DMS114 treated with DMSO at 0.1 percent for 48 hours (cell line): ENCODE measurements around the gene MYBPC3.
"Not testable (repeated sequence)": the region's sequence is repeated elsewhere in the genome, so short reads cannot be mapped to it uniquely, and the experiment has no call there.

ENCODE experiments used
- DNase-seq: peaks from one replicate; lab custom pipeline; 2025; ENCODE audit not compliant: unreplicated experiment; lab: John Stamatoyannopoulos, UW

Gene MYBPC3

GRCh38 chr11:47326198-47326597 is 26.3 kb downstream of the MYBPC3 start:
- DNase-seq, result no peak

DNA sequence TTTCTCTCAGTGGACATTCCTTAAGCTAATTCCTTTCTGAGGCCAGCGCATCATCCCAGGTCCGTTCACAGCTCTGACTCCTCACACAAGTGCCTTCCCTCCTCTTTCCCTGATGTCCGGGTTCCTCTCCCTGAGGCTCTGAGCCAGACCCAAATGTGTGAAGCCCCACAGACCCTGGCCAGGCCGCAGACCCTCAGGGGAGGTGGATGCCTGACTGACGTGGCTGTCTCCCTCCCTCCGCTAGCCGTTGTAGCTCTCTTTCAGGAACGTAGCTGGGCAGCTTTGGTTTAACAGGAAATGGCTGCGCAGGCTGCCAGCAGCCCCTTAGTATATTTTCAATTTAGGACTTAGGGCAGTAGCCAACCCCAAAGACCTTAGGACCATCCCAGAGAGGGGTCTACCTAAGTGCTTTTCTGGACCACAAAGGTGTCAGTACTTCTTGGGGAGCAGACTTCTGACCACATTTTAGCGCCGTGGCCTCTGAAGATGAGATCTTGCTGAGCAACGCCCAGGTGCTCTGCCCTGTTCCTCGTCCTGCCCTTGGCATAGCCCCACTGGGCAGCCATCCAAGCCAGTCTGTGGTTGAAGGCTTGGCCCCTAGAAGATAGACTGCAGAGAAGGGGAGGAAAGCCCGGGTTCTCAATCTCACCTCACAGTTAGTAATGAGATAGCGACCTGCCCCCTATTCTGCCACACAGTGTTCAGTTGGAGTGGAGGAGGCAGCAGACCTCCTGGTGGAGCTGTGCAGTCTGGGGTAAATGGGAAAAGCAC is 27.0 kb downstream of the MYBPC3 start:
- DNase-seq, result no peak

DNA sequence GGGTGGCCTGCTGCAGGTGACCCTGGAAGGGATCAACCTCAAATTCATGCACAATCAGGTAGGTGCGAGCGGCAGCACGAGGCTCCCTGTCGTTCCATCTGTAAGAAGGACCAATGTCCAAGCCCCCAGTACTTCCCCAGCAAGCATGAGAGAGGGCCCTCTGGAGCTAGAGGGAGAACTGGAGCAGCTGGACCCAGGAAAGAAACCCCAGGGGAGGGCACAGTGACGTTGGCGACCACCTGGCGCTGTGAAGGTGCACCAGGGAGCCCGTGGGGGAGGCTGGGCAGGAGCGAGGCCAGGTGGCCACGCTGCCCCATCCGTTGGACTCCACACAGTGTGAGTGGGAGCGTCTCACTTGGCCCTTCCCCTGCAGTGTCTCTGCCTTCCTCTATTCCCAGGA is 28.0 kb downstream of the MYBPC3 start:
- no peak for DNase-seq

GRCh38 chr11:47318166-47318565 is 34.3 kb downstream of the MYBPC3 start:
- no peak for DNase-seq

DNA sequence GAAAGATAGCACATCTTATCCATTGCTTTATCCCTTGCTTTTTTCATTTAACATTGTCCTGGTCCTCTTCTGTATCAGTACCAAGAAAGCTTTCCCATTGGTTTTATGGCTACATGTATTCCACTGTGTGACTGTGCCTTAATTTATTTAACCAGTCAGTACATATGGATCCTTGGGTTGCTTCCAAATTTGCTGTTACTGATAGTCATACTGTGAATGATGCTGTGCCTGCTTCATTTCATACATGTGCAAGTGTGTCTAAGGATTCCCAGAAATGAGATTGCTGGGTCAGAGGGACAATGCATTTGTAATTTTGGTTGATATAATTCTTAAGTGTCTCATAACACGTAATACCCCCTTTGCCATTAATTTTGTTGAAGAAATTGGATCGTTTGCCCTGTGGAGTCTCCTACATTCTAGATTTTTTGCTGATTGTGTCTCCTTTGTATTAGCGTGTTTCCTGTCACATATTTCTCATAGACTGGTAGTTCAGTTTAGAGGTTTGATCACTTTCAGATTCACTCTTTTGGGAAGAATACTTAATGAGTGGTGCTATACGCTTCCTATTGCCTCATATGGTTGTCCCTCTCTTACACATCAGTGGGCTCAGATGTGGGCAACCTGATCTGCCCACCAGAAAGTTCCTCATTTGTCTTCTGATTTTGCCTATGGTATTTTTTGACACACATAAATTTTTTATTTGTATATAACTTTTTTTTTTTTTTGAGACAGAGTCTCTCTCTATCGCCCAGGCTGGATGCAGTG is 35.3 kb downstream of the MYBPC3 start:
- no peak for DNase-seq

GRCh38 chr11:47316501-47316900 is 36.0 kb downstream of the MYBPC3 start:
- not testable (repeated sequence) for DNase-seq

DNA sequence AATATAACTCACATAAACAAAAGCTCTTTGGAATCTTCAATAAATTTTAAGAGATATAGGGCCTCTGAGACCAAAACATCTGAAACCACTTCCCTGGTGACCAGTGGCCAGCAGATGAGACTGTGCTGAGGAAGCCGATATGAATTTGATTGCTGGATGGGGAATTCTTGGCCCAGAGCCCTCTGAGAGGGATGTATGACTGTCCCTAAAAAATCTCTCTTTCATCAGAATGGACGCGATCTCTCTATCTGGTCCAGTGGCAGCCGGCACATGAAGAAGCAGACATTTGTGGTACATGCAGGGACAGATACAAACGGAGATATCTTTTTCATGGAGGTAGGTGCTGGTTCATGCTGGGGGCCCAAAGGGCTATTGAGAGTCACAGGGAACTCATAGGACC is 37.5 kb downstream of the MYBPC3 start:
- no peak for DNase-seq

DNA sequence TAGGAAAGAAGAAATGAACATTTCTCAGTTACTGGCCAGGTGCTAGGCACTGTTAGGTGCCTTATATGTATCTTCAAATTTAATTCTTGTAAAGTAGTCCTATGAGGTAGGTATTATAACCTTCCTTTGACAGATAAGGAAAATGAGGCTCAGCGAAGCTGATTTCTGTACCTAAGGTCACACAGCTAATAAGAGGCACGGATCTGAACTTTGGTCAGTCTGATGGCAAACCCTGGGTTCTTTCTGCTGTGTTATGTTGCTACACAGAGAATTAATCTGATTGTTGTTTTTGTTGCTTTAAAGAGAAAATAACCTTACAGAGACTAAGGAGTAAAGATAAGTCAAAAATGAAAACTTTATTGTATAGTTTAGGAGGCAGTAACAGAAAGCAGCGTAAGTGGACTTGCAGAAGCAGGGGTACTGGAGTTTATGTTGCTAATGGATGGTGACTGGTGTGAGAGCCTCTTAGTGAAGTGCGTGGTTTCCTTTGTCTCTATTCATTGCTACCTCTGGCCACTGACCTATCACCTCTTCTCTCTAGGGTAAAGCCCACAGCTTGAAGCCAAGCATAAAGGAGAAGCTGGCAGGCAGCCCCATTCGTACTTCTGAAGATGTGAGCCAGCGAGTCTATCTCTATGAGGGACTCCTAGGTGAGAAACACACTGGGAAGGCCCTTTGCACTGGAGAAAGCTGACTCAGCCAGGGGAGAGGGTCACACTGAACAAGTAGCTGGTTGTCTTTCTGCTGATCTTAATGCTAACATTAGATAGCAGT is 44.3 kb downstream of the MYBPC3 start:
- no peak for DNase-seq

GRCh38 chr11:47306484-47306844 is 46.0 kb downstream of the MYBPC3 start:
- no peak for DNase-seq

- no peak for DNase-seq
These were observed 46.6 kb downstream of the MYBPC3 start for GRCh38 chr11:47305734-47306483.

DNA sequence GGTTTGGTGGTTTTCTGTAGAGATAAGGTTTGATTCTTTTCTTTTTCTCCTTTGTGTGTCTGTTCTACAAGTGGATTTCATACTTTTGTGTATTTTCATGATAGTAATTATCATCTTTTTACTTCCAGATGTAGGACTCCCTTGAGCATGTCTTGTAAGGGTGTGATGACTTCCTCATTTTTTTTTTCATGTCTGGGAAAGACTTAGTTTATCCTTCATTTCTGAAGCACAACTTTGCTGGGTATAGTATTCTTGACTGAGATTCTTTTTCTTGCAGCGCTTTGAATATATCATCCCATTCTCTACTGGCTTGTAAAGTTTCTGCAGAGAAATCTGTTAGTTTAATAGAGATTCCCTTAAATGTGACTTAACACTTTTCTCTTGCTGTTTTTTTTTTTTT is 49.6 kb downstream of the MYBPC3 start:
- DNase-seq, result no peak

DNA sequence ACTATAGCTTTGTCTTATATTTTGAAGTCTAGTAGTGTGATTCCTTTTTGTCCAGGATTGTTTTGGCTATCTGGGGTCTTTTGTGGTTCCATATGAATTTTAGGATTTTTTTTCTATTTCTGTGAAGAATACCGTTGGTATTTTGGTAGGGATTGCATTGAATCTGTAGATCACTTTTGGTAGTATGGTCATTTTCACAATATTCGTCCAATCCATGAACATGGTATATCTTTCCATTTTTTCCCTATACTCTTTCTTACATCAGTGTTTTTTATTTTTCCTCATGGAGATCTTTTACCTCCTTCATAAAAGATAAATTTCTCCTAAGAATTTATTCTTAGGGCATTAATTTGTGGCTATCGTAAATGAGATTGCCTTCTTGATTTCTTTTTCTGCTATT is 53.4 kb downstream of the MYBPC3 start:
- DNase-seq, result no peak

GRCh38 chr11:47296045-47296444 is 56.5 kb downstream of the MYBPC3 start:
- DNase-seq, result no peak

DNA sequence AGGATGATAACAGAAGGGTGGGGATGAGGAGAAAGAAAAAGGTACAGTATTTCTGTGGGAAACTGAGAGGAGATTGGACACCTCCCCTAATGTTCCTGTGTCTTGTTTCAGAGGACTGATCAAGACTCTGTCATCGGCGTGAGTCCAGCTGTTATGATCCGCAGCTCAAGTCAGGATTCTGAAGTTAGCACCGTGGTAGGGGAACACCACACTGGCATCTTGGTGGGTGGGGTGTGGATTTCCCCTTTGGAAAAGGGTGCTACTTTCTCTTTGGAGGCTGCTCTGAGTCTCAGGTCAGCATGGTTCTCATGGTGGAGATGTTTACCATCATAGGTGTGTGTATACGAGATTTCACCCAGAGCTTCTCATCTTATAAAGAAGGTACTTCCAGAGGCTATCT is 57.1 kb downstream of the MYBPC3 start:
- no peak for DNase-seq

- DNase-seq, result no peak
These were observed 62.6 kb downstream of the MYBPC3 start for GRCh38 chr11:47289856-47290255.

GRCh38 chr11:47288066-47288465 is 64.4 kb downstream of the MYBPC3 start:
- DNase-seq, result no peak

- no peak for DNase-seq
These were observed 66.3 kb downstream of the MYBPC3 start for GRCh38 chr11:47285969-47286770.

GRCh38 chr11:47284151-47284550 is 68.4 kb downstream of the MYBPC3 start:
- no peak for DNase-seq

DNA sequence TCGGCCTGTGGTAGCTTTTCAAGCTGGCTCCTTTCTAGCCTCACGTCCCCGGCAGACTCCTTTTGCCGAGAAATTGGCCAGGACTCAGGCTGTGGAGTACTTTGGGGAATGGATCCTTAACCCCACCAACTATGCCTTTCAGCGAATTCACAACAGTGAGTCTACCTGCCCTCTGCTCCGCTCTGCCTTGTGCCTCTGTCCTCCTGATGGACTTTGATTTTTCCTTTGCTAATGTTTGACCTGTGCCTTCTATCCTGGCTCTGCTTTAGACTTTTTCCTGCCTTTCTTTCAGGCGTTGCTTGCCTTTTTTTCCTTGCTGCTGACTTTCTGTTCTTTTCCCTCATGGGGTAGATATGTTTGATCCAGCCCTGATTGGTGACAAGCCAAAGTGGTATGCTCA is 70.0 kb downstream of the MYBPC3 start:
- no peak for DNase-seq
